RWPE1 (cell line): ENCODE measurements around the gene CCNY.

Experiments used
- CTCF ChIA-PET: fragments of 350-600 bp; sonication (Branson Sonifier 250); formaldehyde crosslinking; extraction: SDS; loops from one replicate; lab custom pipeline; 2021; lab: Yijun Ruan, JAX
- POLR2A ChIA-PET: fragments of 400-600 bp; formaldehyde crosslinking; extraction: SDS; loops from one replicate; lab custom pipeline; 2020; ENCODE audit warnings: antibody characterized with exemption; ENCODE audit not compliant: low non-redundant PET; lab: Yijun Ruan, JAX
- DNase-seq: peaks from one replicate; pipeline ENCODE4 v3.0.0; 2012; ENCODE audit warnings: low spot score
- H3K27ac ChIP-seq: fragments of 450-650 bp; 2 replicates; pipeline ENCODE4 v1.5.1; 2017
- TF ChIP-seq, protein P1 (sequence below): fragments of 450-650 bp; conservative IDR thresholded peaks from 2 replicates; pipeline ENCODE4 v1.5.1; 2017; ENCODE audit warnings: low read depth, mild to moderate bottlenecking

Gene CCNY

DNA sequence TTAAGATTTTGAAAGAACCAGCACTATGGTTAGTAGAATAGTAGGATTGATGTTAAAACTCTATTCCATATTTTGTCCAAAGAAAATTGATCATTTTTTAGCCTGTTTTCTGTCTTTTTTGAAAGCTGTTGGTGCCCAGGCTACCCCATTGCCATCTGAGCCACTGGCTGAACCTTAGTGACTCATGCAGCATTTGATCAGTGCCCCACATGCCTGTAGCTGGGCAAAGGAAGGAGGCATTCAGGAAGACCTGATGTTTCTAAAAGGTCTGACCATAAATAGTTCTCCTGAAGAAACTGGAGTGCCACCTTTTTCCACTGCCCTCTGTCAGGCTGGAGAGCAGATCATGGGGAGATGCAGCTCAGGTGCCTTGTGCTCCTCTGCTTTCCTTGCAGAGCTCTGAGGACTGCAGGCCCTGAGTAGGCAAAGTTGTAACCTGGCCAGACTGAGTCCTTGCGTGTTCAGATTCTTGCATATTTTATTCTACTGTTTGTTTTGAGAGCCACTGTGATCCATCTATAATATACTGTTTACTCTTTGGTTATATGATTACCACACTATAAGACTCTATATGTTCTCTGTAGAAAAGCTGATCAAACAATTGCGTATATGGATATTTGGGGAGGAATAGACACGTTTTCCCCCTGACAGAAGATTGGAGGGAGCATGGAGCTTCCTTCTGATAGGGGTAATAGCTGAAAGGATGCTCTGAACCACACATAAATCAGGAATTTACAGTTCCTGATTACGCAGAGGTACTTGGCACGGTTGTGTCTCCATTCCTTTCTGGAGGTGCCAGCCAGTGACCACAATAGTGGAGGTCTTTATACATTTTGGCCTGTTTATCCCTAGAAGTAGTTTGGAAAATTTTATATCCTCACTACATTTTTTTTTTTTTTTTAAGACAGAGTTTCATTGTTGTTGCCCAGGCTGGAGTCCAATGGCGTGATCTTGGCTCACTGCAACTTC, 219.9 kb downstream of the CCNY start:
- no peak overlapping the region for H3K27ac ChIP-seq
- POLR2A ChIA-PET, result no interaction called here

DNA sequence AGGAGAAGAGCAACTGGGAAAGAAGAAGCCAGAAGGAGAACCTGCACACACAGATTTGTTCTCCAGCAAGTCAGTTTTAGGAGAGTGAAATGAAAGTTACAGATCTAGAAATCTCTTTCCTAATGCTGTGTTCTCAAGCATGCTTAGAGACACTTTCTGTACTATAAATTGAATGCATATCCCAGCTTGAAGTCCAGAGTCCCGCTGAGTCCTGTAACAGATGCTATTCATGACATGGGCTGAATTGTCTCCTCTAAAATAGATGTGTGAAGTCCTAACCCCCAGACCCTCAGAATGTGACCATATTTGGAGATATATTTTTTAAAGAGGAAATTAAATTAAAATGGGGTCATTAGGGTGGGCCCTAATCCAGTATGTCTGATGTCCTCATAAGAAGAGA, 222.0 kb downstream of the CCNY start:
- CTCF ChIA-PET, result no interaction called here
- DNase-seq, result no peak
- no peak overlapping the region for H3K27ac ChIP-seq
- POLR2A ChIA-PET, result no interaction called here
- TF ChIP-seq, protein P1, sequence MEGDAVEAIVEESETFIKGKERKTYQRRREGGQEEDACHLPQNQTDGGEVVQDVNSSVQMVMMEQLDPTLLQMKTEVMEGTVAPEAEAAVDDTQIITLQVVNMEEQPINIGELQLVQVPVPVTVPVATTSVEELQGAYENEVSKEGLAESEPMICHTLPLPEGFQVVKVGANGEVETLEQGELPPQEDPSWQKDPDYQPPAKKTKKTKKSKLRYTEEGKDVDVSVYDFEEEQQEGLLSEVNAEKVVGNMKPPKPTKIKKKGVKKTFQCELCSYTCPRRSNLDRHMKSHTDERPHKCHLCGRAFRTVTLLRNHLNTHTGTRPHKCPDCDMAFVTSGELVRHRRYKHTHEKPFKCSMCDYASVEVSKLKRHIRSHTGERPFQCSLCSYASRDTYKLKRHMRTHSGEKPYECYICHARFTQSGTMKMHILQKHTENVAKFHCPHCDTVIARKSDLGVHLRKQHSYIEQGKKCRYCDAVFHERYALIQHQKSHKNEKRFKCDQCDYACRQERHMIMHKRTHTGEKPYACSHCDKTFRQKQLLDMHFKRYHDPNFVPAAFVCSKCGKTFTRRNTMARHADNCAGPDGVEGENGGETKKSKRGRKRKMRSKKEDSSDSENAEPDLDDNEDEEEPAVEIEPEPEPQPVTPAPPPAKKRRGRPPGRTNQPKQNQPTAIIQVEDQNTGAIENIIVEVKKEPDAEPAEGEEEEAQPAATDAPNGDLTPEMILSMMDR, result no peak

More for the DNA sequence above, 219.9 kb downstream of the CCNY start:
- TF ChIP-seq, protein P1, result no peak
- DNase-seq, result no peak
- CTCF ChIA-PET, result interaction anchor here (0.6 to 0.7 kb wide), 3 partner anchors 11 to 493 kb away, joined by 3 to 4 read pairs (median 3); no protein-coding TSS in a partner anchor

DNA sequence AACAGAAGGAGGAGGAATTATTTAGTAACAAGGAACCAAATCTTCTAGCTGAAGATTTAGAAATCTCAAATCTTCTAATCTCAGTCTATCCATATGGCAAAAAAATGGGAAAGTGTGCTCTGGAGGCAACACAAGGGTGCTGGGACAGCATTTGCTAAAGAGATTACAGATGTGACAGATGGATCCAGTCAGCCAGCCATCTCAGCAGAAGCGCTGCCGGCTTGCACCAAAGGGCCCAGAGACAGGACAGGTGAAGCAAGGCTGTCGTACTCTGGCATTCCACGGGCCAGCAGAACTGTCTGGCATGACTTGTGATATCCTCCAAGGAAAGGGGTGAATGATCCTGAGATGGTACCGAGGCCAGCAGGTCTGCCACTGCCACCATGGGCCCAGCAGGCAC, 223.1 kb downstream of the CCNY start:
- TF ChIP-seq, protein P1, result no peak
- ChIA-PET CTCF (no interaction called here), POLR2A (no interaction called here)
- H3K27ac ChIP-seq, result no peak overlapping the region
- DNase-seq, result no peak

DNA sequence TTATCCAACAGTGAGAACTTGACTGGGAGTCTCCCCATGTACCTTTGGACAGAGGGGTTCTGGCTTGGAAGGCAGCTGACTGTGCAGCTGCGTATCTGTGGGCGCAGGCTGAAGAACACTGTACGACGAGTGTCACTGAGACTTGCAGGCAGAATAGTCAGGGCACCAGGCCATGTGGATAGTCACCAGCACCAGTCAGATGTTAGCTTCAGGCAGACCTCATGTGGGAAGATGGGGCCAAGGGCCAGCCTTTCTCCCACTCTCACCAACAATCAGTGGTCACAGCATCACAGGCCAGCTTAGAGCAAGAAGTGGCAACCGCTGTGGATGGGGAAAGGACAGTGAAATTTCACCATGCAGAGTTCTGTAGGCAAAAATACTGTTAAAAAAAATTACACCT, 225.4 kb downstream of the CCNY start:
- POLR2A ChIA-PET, result no interaction called here
- TF ChIP-seq, protein P1, result no peak
- no peak overlapping the region for H3K27ac ChIP-seq
- CTCF ChIA-PET, result interaction anchor here (0.5 to 2.1 kb wide), 6 partner anchors 9 to 239 kb away, joined by 3 to 15 read pairs (median 4); no protein-coding TSS in a partner anchor
- DNase-seq, result no peak

DNA sequence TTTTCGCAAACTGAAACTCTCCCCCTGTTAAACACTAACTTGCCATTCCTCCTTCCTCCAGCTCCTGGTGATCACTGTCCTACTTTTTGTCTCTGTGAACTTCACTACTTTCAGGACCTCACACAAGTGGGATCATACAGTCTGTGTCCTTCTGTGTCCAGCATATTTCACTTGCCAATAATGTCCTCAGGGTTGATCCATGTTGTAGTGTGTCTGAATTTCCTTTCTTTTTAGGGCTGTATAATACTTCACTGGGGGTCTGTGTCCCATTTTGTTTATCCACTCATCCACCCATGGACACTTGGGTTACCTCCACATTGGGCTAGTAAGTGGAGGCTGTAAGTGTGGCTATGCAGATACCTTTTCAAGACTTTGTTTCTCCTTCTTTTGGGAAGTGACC, 226.1 kb downstream of the CCNY start:
- CTCF ChIA-PET, result interaction anchor here (0.6 to 2.1 kb wide), 10 partner anchors 10 to 353 kb away, joined by 3 to 15 read pairs (median 4); no protein-coding TSS in a partner anchor
- POLR2A ChIA-PET, result no interaction called here
- TF ChIP-seq, protein P1, result no peak
- no peak overlapping the region for H3K27ac ChIP-seq
- DNase-seq, result no peak

DNA sequence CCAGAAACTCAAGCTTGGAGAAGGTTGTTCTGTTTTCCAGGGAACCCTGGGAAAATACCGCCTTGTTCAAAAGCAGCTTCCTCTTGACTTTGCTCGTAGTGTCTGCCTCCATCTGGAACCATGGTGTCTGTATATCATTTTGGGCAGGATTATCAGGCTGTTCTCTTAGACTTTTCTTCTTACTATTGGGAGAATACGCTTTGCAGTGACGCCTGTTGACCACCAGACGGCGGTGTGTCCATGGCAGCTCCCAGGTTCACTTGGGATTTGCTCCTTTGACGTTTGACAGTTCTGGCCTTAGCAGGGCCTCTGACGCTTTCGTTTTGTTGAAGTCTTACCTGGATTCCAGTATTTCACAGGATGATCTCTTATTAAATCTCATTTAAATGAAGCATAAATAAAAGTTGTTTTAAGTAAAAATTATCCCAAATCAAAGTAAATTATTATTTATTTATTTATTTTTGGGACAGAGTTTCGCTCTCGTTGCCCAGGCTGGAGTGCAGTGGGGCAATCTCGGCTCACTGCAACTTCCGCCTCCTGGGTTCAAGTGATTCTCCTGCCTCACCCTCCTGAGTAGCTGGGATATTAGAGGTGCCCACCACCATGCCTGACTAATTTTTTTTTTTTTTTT, 227.1 kb downstream of the CCNY start:
- TF ChIP-seq, protein P1, result peak; percentile 93
- peak; percentile 62 for DNase-seq
- H3K27ac ChIP-seq, result no peak overlapping the region
- CTCF ChIA-PET, result interaction anchor here (0.6 to 2.1 kb wide), 25 partner anchors 8 to 1309 kb away, joined by 3 to 15 read pairs (median 4); no protein-coding TSS in a partner anchor
- POLR2A ChIA-PET, result no interaction called here
